Right lung (tissue), 5 donors: ENCODE results near the gene DNAH10. TPM values are rescaled to one million over a fixed set of nuclear protein-coding genes. Genes with fewer than 3 reads are reported as not detected.

Experiments
- DNase-seq, 2 donors: peaks; one replicate each; pipeline ENCODE4 v3.0.0-alpha.2; 2013
- polyA plus RNA-seq, 5 donors: library from polyadenylated mRNA; unstranded; fragments of 120-200 nt; gene quantifications; one replicate each; pipeline versions ENCODE4 v1.2.1 to v1.2.3, GENCODE V29; 2013; ENCODE audit warnings: inconsistent platforms in 1 of 5, low replicate concordance in 1 of 5; ENCODE audit not compliant: insufficient read length in 5 of 5, insufficient read depth in 1 of 5

DNAH10 gene
- polyA plus RNA-seq, 5 donors, result 3.3 to 8.5 (median 6.0) TPM

- DNase-seq, result no peak
These were observed 169.7 kb downstream of the DNAH10 start for GRCh38 chr12:123931686-123932321.

DNA sequence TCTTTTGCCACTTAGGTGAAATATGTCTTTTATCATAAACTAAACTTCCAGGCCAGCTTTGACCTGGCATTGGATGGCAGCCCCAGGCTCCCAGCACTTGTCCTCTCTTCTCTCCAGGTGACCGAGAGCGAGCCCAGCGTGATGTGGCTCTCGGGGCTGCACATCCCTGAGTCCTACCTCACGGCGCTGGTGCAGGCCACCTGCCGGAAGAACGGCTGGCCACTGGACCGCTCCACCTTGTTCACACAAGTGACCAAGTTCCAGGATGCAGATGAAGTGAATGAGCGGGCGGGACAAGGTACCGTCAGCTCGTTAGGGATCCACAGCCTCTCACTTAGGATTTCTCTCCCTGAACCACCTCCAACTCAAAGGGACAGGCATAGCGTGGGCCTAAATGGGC, 171.1 kb downstream of the DNAH10 start:
- no peak for DNase-seq

- DNase-seq, result no peak
These were observed 172.0 kb downstream of the DNAH10 start for GRCh38 chr12:123934016-123934620.

- no peak for DNase-seq
These were observed 172.7 kb downstream of the DNAH10 start for GRCh38 chr12:123934829-123935228.

DNA sequence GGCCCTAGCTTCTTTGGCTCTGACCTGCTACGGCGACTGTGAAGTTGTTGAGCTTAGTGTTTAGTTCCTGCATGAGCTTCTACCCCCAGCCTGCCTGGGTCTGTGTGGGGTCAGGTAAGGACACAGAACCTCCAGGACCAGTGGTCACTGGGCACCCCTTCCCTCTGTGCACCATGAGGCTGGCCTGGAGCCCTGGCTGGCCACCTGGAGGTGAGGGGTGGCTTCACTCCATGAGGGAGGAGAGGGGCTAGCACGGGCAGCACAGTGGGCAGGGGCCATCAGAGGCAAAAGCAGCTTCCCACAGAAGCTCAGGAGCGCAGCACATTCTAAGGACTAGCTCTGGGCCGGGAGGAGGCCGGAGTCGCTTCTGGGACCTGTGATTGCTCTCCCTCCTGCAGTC, 173.9 kb downstream of the DNAH10 start:
- no peak for DNase-seq

DNA sequence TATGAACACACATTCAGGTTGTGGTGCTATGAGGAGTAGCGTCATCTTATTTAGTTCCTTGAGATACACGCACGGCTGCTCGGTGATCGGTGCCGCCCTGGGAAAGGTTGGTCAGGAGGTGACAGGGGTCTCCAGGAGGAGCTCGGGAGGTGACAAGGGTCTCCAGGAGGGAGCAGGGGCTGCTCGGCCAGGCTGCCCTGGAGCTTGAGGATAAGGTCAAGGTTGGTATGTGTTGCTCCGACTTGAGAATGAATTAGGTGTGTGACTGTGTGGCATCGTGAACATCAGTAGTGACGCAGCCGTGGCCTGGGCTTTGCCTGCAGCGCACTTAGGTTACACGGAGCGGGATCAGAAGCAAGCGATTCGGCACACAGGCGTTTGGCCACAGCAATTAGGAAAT, 174.4 kb downstream of the DNAH10 start:
- no peak for DNase-seq

- DNase-seq, result no peak
These were observed 175.0 kb downstream of the DNAH10 start for GRCh38 chr12:123936956-123937706.

DNA sequence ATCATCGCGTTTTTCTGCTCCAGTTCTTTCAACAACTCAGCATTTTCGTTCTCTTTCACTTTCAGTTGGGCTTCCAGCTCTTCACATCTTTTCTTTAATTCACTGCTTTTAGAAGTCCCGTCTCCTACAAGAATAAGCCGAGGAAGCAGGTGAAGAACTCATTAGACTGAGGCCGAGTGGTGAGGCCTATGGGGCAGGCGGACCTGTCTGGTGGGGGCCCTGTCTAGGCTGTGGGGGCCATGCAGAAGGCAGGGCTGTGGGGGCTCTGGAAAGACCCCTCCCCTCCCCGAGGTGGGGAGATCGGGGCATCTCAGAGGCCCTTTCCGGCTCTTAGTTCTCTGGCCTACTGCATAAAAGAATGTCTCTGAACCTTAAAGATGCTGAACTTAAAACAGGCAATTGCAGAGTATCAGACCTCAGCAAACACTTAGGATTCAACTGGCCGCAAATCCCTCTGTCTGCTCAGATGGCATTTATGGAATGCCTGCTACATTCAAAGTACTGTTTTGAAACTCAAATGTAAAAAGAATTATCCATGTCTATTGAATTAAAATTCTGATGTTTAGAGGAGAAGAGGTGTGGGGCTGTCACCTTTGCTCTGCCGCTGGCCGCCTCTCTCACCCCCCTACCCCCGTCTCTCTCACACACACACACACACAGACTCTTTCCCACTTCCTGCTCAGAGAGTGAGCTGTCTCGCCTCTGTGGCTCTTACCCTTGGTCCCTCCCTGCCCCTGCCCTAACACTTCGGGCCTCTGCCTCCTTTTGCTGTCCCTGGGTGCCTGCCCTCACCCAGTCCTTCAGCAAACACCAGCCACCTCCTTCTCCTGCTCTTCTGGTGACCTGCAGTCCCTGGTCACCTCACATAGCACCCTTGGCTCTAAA, 175.8 kb downstream of the DNAH10 start:
- no peak for DNase-seq

DNA sequence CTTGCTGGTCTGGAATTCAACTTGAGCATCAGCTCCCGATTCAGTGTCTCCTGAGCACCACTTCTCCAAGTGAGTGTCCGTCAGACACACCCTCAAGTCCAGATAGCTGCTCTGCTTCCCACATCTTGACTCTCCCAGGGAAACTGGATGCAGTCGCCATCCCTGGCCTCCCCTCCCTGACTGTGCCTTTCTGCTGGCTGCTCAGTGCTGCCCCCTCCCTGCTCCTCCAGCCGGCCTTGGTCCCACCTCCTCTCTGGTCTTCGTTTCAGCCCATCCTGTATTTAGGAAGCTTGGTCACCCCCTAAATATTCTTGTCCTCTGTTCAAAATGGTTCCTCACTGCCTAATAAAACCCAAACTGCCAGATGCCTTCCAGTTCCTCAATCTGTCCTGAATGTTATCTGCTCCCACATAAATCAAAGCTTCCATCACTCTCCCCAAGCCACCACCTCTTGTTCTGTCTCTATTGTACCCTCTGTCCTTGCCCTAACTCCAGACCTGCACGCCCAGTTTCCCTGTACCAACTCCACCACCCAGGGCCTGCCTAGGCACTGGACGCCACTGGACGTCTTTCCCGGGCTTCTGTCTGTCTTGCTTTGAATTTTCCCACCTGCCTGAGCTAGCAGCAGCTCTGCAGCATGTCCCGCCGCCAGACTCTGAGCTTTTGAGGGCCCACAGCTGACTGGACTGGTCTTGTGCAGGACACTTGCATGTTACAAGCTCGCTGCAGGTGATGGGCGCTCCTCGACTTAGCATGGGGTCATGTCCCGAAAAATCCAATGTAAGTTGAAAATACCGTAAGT, 176.8 kb downstream of the DNAH10 start:
- no peak for DNase-seq

- DNase-seq, result no peak
These were observed 177.9 kb downstream of the DNAH10 start for GRCh38 chr12:123939716-123940626.

DNA sequence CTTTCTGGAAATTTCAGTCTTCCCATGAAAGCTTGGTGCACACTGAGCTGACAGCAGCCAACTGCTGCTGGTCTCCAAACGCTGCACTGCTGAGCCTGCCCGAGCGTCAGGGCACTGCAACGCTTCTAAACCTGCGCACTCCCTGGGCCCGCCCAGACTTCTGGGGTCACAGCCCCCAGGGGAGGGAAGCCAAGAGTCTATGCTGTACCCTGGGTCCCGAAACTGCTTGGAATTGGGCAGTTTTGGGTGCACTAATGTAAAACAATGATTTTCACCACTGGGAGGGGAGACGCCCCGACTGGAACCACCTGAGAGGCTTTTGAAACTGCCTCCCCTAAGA, 178.5 kb downstream of the DNAH10 start:
- no peak for DNase-seq

DNA sequence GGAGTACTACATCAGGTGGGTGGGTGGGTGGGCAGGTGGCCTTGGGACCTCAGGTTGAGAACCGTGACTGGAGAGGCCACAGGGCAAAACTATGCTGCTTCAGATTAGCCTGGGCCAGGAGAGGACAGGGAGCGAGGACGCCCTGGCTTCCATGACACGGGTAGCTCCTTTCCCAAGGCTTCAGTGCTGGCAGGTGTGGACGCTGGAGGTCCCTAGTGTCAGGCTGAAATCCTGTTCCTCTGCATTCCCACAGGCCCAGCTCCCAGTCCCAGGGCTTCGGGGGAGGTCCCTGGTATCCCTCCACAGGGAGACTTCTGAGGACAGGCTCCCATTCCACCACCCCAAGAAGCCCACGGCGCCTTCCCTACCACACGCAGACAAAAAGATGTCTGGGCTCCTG, 178.9 kb downstream of the DNAH10 start:
- no peak for DNase-seq

- DNase-seq, result no peak
These were observed 179.6 kb downstream of the DNAH10 start for GRCh38 chr12:123941624-123942237.

GRCh38 chr12:123942238-123942653, 180.1 kb downstream of the DNAH10 start:
- DNase-seq, result no peak

GRCh38 chr12:123942911-123943648, 181.0 kb downstream of the DNAH10 start:
- peak; percentile 51 to 58 for DNase-seq

DNA sequence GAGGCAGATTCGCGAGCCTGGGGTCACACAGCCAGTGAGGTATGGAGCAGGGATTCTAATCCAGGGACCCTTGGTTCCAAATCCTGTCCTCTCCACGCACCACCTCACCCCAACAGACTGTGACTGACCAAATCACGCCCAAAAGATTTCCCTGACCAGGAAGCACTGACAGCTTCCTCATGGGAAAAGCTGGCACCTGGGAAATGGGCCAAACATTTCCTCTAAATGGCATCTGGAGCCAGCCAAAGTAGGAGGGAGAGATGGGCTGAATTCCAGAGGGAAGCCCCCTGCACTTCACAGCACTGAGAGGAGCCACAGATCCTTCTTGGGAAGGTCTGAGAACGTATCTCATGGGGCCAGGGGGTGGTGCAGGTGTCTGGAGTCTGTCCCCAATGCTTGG, 181.7 kb downstream of the DNAH10 start:
- DNase-seq, result no peak

DNA sequence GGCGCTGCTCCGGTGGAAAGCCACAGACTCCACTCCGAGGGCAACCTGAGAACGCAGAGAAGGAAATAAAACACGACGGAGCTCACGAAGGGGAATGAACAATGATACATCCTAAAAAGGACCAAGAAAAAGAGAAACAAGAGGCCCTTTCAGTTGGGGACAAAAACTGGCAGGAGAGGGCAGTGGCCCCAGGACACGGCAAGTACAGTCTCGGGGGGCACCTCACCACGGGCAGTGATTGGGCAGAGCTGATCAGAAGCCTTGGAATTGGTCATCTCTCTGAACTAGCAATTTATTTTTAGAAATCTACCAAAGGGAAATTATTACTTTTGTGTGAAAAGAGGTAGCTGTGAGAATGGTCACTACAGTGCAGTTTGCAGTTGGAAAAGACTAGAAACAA, 182.6 kb downstream of the DNAH10 start:
- DNase-seq, result no peak

GRCh38 chr12:123945287-123946151, 183.4 kb downstream of the DNAH10 start:
- no peak for DNase-seq
